ENCODE data around the gene RANBP10. TPM values are rescaled to one million over a fixed set of nuclear protein-coding genes. Genes with fewer than 3 reads are reported as not detected.

Gene RANBP10
- total and polyA plus RNA-seq, 2 of the 13 experiments (the other 11 are each of a cell fraction or from before 2014, with no cell fraction given) = 9.2 to 22.7 TPM

DNA sequence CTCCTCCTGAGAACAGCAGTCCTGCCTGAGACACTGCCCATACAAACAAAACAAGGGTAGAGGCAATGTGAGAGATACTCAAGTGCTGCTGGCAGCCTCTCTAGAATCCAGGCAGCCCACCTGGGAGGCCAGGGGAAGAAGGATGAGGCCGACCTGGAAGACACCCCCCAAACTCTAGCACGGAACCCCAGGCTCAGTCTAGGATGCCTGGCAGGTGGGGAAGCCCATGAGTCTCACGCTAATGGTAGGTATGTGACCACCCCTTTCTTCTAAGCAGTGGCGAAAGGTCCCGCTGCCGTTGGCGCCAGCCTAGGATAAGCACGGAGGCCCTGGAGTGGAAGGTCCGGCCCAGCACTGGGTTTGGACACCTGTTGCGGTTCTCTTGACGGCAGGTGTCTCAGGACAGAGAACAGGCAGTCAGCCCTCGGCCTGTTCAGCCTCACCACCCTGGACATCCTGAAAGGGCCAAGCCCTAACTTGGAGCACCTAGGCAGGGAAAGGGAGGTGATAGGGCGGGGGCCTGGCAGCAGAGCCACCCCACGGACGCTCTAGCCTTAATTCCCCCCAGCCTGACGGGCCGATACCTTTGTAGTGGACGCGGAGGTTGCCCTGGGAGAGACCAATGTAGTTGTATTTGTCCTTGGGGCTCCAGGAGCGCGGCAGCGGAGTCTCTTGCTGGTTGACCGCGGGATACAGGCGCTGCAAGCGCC is 487 bp downstream of the RANBP10 start (continued):
- TF ChIP-seq, protein P1, sequence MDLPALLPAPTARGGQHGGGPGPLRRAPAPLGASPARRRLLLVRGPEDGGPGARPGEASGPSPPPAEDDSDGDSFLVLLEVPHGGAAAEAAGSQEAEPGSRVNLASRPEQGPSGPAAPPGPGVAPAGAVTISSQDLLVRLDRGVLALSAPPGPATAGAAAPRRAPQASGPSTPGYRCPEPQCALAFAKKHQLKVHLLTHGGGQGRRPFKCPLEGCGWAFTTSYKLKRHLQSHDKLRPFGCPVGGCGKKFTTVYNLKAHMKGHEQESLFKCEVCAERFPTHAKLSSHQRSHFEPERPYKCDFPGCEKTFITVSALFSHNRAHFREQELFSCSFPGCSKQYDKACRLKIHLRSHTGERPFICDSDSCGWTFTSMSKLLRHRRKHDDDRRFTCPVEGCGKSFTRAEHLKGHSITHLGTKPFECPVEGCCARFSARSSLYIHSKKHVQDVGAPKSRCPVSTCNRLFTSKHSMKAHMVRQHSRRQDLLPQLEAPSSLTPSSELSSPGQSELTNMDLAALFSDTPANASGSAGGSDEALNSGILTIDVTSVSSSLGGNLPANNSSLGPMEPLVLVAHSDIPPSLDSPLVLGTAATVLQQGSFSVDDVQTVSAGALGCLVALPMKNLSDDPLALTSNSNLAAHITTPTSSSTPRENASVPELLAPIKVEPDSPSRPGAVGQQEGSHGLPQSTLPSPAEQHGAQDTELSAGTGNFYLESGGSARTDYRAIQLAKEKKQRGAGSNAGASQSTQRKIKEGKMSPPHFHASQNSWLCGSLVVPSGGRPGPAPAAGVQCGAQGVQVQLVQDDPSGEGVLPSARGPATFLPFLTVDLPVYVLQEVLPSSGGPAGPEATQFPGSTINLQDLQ (CRISPR knock-in tag; IDR thresholded peaks at IDR 0.05) = no peak
- TF ChIP-seq XRCC5 (optimal IDR thresholded peaks at IDR 0.05; ENCODE audit: low read length) (no peak), IRX3 (CRISPR knock-in tag; IDR thresholded peaks at IDR 0.05; ENCODE audit: borderline replicate concordance, low read depth) (no peak), ZNF235 (CRISPR knock-in tag; IDR thresholded peaks at IDR 0.05; ENCODE audit: borderline replicate concordance) (peak; percentile 38; the same call in 1 of the 2 replicates), ZNF546 (CRISPR knock-in tag; conservative IDR thresholded peaks at IDR 0.05) (no peak), U2AF2 (IDR thresholded peaks at IDR 0.05; ENCODE audit: low read depth, low read length) (no peak), MTA1 (CRISPR knock-in tag; IDR thresholded peaks at IDR 0.05; ENCODE audit: borderline replicate concordance) (no peak), ELF4 (CRISPR knock-in tag; IDR thresholded peaks at IDR 0.05; ENCODE audit: borderline replicate concordance) (no peak), ZNF891 (CRISPR knock-in tag; IDR thresholded peaks at IDR 0.05) (0 out of 2 replicates have a peak, but pooled peaks have one; percentile 83), ZFP90 (CRISPR knock-in tag; IDR thresholded peaks at IDR 0.05; ENCODE audit: borderline replicate concordance) (no peak), ZNF274 (CRISPR knock-in tag; IDR thresholded peaks at IDR 0.05) (peak; percentile 66; the same call in 1 of the 2 replicates), PTBP1 (IDR thresholded peaks at IDR 0.05; ENCODE audit: low read depth, low read length, poor library complexity, severe bottlenecking) (no peak), ZNF30 (CRISPR knock-in tag; IDR thresholded peaks at IDR 0.05) (no peak)
- TF ChIP-seq, protein P2, sequence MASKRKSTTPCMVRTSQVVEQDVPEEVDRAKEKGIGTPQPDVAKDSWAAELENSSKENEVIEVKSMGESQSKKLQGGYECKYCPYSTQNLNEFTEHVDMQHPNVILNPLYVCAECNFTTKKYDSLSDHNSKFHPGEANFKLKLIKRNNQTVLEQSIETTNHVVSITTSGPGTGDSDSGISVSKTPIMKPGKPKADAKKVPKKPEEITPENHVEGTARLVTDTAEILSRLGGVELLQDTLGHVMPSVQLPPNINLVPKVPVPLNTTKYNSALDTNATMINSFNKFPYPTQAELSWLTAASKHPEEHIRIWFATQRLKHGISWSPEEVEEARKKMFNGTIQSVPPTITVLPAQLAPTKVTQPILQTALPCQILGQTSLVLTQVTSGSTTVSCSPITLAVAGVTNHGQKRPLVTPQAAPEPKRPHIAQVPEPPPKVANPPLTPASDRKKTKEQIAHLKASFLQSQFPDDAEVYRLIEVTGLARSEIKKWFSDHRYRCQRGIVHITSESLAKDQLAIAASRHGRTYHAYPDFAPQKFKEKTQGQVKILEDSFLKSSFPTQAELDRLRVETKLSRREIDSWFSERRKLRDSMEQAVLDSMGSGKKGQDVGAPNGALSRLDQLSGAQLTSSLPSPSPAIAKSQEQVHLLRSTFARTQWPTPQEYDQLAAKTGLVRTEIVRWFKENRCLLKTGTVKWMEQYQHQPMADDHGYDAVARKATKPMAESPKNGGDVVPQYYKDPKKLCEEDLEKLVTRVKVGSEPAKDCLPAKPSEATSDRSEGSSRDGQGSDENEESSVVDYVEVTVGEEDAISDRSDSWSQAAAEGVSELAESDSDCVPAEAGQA (IDR thresholded peaks at IDR 0.05; ENCODE audit: low read depth) = no peak
- TF ChIP-seq, protein P2 (CRISPR knock-in tag; IDR thresholded peaks at IDR 0.05; ENCODE audit: borderline replicate concordance) = no peak
- TF ChIP-seq, protein P3, sequence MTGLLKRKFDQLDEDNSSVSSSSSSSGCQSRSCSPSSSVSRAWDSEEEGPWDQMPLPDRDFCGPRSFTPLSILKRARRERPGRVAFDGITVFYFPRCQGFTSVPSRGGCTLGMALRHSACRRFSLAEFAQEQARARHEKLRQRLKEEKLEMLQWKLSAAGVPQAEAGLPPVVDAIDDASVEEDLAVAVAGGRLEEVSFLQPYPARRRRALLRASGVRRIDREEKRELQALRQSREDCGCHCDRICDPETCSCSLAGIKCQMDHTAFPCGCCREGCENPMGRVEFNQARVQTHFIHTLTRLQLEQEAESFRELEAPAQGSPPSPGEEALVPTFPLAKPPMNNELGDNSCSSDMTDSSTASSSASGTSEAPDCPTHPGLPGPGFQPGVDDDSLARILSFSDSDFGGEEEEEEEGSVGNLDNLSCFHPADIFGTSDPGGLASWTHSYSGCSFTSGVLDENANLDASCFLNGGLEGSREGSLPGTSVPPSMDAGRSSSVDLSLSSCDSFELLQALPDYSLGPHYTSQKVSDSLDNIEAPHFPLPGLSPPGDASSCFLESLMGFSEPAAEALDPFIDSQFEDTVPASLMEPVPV (CRISPR knock-in tag; IDR thresholded peaks at IDR 0.05) = 0 out of 2 replicates have a peak, but pooled peaks have one; percentile 23

All from HepG2 (cell line).